Measurements from ENCODE around the gene BARX2.

The BARX2 gene

DNA sequence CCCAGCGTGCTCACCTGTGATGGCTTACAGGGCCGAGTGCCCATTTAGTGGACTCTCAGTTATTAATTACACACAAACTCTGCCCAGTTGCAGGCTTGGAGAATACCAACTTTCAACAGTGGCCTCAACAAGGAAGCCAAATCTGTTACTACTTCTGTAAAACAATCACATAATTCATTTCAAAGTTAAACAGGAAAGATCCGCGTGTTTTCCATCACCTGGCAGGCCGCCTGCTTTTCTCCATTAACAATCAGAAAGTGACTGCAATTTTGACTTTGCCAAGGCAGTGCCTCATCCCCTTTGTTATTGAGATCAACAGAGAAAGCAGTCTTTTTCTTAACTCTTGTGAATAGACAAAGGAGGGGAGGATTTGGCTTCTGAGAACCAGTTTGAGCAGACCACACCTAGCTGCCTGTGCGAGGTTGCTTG is 77.7 kb downstream of the BARX2 start:
- Histone ChIP-seq H3K36me3 (ENCODE audit: insufficient read depth, low read length) (no peaks in the 10 kb centered on the region), H3K4me1 (ENCODE audit: insufficient read depth, low read length) (no peaks in the 10 kb centered on the region), H3K27ac (ENCODE audit: low read length) (no peak overlapping the region), H3K9me3 (ENCODE audit: insufficient read depth, low read length, severe bottlenecking) (no peaks in the 10 kb centered on the region), H4K20me1 (ENCODE audit: insufficient read depth, low read length) (no peaks in the 10 kb centered on the region), H3K4me3 (ENCODE audit: low read depth in 1 of 2, low read length in 2 of 2) (no peak overlapping the region), H3K9ac (ENCODE audit: low read depth, low read length) (no peak overlapping the region), H3K4me2 (ENCODE audit: insufficient read depth, low read length) (no peak overlapping the region), H3K27me3 (ENCODE audit: insufficient read depth, low read length, poor library complexity) (no peaks in the 10 kb centered on the region), H2AFZ (ENCODE audit: low read depth, low read length) (no peak overlapping the region), H3K79me2 (ENCODE audit: insufficient read depth, low read length) (no peaks in the 10 kb centered on the region)
- DNase-seq (no peak), ATAC-seq (ENCODE audit: insufficient read depth, low read depth) (no peak)
- TF ChIP-seq, protein P1, sequence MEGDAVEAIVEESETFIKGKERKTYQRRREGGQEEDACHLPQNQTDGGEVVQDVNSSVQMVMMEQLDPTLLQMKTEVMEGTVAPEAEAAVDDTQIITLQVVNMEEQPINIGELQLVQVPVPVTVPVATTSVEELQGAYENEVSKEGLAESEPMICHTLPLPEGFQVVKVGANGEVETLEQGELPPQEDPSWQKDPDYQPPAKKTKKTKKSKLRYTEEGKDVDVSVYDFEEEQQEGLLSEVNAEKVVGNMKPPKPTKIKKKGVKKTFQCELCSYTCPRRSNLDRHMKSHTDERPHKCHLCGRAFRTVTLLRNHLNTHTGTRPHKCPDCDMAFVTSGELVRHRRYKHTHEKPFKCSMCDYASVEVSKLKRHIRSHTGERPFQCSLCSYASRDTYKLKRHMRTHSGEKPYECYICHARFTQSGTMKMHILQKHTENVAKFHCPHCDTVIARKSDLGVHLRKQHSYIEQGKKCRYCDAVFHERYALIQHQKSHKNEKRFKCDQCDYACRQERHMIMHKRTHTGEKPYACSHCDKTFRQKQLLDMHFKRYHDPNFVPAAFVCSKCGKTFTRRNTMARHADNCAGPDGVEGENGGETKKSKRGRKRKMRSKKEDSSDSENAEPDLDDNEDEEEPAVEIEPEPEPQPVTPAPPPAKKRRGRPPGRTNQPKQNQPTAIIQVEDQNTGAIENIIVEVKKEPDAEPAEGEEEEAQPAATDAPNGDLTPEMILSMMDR (IDR thresholded peaks at IDR 0.05; ENCODE audit: borderline replicate concordance, extremely low read depth, low read length, poor library complexity, severe bottlenecking): no peak
- no peak for TF ChIP-seq EZH2 (IDR thresholded peaks at IDR 0.05; ENCODE audit: borderline replicate concordance, low read depth, low read length, severe bottlenecking)

DNA sequence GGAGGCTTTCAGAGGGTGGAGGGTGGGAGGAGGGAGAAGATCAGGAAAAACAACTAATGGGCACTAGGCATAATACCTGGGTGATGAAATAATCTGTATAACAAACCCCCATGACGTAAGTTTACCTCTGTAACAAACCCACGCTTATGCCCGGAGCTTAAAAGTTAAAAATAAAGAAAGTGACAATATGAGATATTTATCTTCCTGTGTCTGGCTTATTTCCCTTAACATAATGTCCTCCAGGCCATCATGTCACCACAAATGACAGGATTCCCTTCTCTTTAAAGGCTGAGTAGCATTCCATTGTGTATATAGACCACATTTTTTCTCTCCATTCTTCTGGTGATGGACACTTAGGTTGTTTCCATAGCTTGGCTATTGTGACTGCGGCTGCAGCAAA is 79.5 kb downstream of the BARX2 start:
- Histone ChIP-seq H3K4me1 (ENCODE audit: insufficient read depth, low read length) (no peaks in the 10 kb centered on the region), H3K79me2 (ENCODE audit: insufficient read depth, low read length) (no peaks in the 10 kb centered on the region), H3K9me3 (ENCODE audit: insufficient read depth, low read length, severe bottlenecking) (no peaks in the 10 kb centered on the region), H3K27me3 (ENCODE audit: insufficient read depth, low read length, poor library complexity) (no peaks in the 10 kb centered on the region), H3K27ac (ENCODE audit: low read length) (no peak overlapping the region), H3K4me3 (ENCODE audit: low read depth in 1 of 2, low read length in 2 of 2) (no peak overlapping the region), H3K4me2 (ENCODE audit: insufficient read depth, low read length) (no peak overlapping the region), H3K36me3 (ENCODE audit: insufficient read depth, low read length) (no peaks in the 10 kb centered on the region), H3K9ac (ENCODE audit: low read depth, low read length) (no peak overlapping the region), H2AFZ (ENCODE audit: low read depth, low read length) (no peak overlapping the region), H4K20me1 (ENCODE audit: insufficient read depth, low read length) (no peaks in the 10 kb centered on the region)
- no peak for TF ChIP-seq EZH2 (IDR thresholded peaks at IDR 0.05; ENCODE audit: borderline replicate concordance, low read depth, low read length, severe bottlenecking)
- TF ChIP-seq, protein P1 (IDR thresholded peaks at IDR 0.05; ENCODE audit: borderline replicate concordance, extremely low read depth, low read length, poor library complexity, severe bottlenecking): no peak
- no peak for DNase-seq
- no peak for ATAC-seq (ENCODE audit: insufficient read depth, low read depth)

DNA sequence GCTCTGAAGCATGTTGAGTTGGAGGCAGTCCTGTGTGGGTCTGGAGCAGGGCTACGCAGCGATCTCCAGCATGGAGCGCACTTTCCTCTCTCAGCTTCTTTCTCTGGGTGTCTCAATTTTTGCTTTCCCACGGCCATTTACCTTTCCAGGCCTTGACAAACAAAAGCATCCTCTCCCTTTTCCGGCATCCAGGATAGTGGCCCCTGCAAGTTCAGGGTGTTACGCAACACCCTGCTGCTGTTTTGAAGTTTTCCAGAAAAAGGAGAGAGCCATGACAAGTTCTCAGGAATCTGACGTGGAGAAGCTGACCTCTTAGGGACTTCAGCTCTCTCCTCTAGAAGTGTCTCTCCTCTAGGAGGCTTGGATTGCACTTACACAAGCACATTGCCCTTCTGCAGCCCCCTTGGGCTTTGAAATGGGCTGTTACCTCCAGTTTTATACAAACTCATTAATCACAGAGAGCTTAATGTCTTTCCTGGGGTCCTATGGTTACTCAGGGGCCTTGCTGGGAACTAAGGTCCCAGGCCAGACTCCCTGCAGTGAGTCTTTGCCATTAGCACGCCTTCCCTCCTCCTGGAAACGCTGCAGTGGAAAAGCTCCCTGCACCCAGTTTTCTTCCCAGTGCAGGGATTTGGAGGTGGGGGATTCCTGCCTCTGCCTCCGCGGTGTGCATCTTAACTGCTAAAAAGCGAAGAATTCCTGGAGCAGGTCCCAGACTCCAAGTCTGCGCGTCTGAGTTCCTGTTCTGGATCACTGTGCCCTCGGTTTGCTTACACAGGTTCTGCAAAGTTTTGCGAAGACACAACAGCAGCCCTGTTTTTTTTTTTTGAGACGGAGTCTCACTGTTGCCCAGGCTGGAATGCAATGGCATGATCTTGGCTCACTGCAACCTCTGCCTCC is 80.4 kb downstream of the BARX2 start:
- ATAC-seq (ENCODE audit: insufficient read depth, low read depth) (no peak), DNase-seq (no peak)
- TF ChIP-seq EZH2 (IDR thresholded peaks at IDR 0.05; ENCODE audit: borderline replicate concordance, low read depth, low read length, severe bottlenecking): no peak
- TF ChIP-seq, protein P1 (IDR thresholded peaks at IDR 0.05; ENCODE audit: borderline replicate concordance, extremely low read depth, low read length, poor library complexity, severe bottlenecking): no peak
- Histone ChIP-seq H3K9ac (ENCODE audit: low read depth, low read length) (no peak overlapping the region), H3K27me3 (ENCODE audit: insufficient read depth, low read length, poor library complexity) (no peaks in the 10 kb centered on the region), H3K4me3 (ENCODE audit: low read depth in 1 of 2, low read length in 2 of 2) (no peak overlapping the region), H3K4me1 (ENCODE audit: insufficient read depth, low read length) (no peaks in the 10 kb centered on the region), H3K4me2 (ENCODE audit: insufficient read depth, low read length) (no peak overlapping the region), H2AFZ (ENCODE audit: low read depth, low read length) (no peak overlapping the region), H3K9me3 (ENCODE audit: insufficient read depth, low read length, severe bottlenecking) (no peaks in the 10 kb centered on the region), H3K79me2 (ENCODE audit: insufficient read depth, low read length) (no peaks in the 10 kb centered on the region), H4K20me1 (ENCODE audit: insufficient read depth, low read length) (no peaks in the 10 kb centered on the region), H3K27ac (ENCODE audit: low read length) (no peak overlapping the region), H3K36me3 (ENCODE audit: insufficient read depth, low read length) (no peaks in the 10 kb centered on the region)
